Heart left ventricle (tissue), 16 donors: ENCODE results near the gene PBX1. TPM values are rescaled to one million over a fixed set of nuclear protein-coding genes. Genes with fewer than 3 reads are reported as not detected.

Experiments
- ATAC-seq, 4 donors: fragments of 200-7000 bp; cut with Tn5 transposase; one replicate each; pipeline ENCODE4 v1.9.1; 2020 to 2022; ENCODE audit warnings: moderate library complexity in 4 of 4, mild to moderate bottlenecking in 3 of 4, moderate number of reproducible peaks in 1 of 4
- DNase-seq, 5 donors: peaks; one replicate each; pipeline ENCODE4 v3.0.0-alpha.2; 2020
- H3K27ac ChIP-seq, 12 donors: fragments of 200-600 bp; sonication (generic) in 4 of 12; one replicate each; pipeline versions ENCODE4 v1.5.0 to v1.8.0; 2016 to 2022; ENCODE audit warnings: mild to moderate bottlenecking in 2 of 12
- H3K27me3 ChIP-seq, 9 donors: fragments of 200-600 bp; sonication (generic) in 2 of 9; one replicate each; pipeline versions ENCODE4 v1.5.1 to v1.8.0; 2016 to 2022; ENCODE audit warnings: mild to moderate bottlenecking in 3 of 9
- H3K36me3 ChIP-seq, 9 donors: fragments of 200-600 bp; sonication (generic) in 2 of 9; one replicate each; pipeline versions ENCODE4 v1.5.0 to v1.8.0; 2018 to 2022; ENCODE audit warnings: mild to moderate bottlenecking in 2 of 9
- H3K4me1 ChIP-seq, 12 donors: fragments of 200-600 bp; sonication (generic) in 4 of 12; one replicate each; pipeline versions ENCODE4 v1.5.0 to v1.8.0; 2016 to 2022; ENCODE audit warnings: mild to moderate bottlenecking in 3 of 12
- H3K4me3 ChIP-seq, 12 donors: fragments of 200-600 bp; sonication (generic) in 4 of 12; one replicate each; pipeline versions ENCODE4 v1.5.0 to v1.8.0; 2017 to 2022; ENCODE audit warnings: mild to moderate bottlenecking in 9 of 12, moderate library complexity in 4 of 12
- H3K9me3 ChIP-seq, 12 donors: fragments of 200-600 bp; sonication (generic) in 4 of 12; one replicate each; pipeline versions ENCODE4 v1.5.0 to v1.8.0; 2016 to 2022; ENCODE audit warnings: mild to moderate bottlenecking in 1 of 12
- POLR2A ChIP-seq, 2 donors: fragments of 450-650 bp; IDR thresholded peaks; one replicate each; pipeline ENCODE4 v1.6.1; 2017; ENCODE audit warnings: antibody characterized with exemption in 2 of 2, mild to moderate bottlenecking in 2 of 2, moderate library complexity in 2 of 2
- WGBS, 4 donors: extraction: QIAGEN DNeasy Blood & Tissue Kit in 2 of 4; methylation state at CpG; one replicate each; pipeline versions ENCODE4 v1.1.5 to v1.1.7; 2013 to 2018; 5-methylcytosine and 5-hydroxymethylcytosine counted together
- intact Hi-C, 10 donors: fragments of 100-400 bp; cut with DNase I; formaldehyde crosslinking; loops; one replicate each; pipeline versions ENCODE4 v1.11.1 to v1.14.2; 2022
- polyA plus RNA-seq, 2 donors: library from polyadenylated mRNA; stranded (reverse); fragments of 200-250 nt; gene quantifications; one replicate each; pipeline ENCODE4 v1.2.3, GENCODE V29; 2013
- total RNA-seq, 9 donors: library from RNA; depleted of rRNA in 2 of 9; stranded (reverse); fragments of >200 nt in 2 of 9; fragmentation: NEBNext Ultra II Directional in 3 of 9; extraction: Animal tissue kit (Norgen Biotek cat#: 25700) in 3 of 9; gene quantifications; one replicate each; pipeline versions ENCODE4 v1.1.0 to v1.2.4, GENCODE V29; 2016 to 2023
- TF ChIP-seq, protein P1 (sequence below), 12 donors: fragments of 200-600 bp; sonication (generic) in 4 of 12; IDR thresholded peaks; one replicate each; pipeline versions ENCODE4 v1.5.0 to v1.8.0; 2018 to 2022; ENCODE audit warnings: antibody characterized with exemption in 12 of 12, mild to moderate bottlenecking in 5 of 12
- donor health status: ischemic (EF 13 %, LVEDD 7.1; RV severe dilation, severe dysfunction).
- donor health status: healthy with polysubstance abuse.
- donor health status: DM: no; HTN: yes; CAD: no.
- donor health status: DM: no; HTN: no; CAD: no.
- donor health status: ischemic (EF 25% LVEDD 6.9; RV normal size, moderate dysfunction).
- donor health status: ischemic (EF 25% LVEDD 5.7; RV mildly dilated, moderate dysfunction).
- donor health status: healthy.
- donor health status: DM: yes; HTN: yes; CAD: no.
- donor health status: ischemic (EF 35%, LVEDD 5.7; RV mildly dilated, moderate dysfunction).
- donor health status: nonischemic (EF 11% LVEDD 7.7; RV severe dilation, severe dysfunction).
- donor health status: DM: yes; HTN: yes; CAD: no.
- donor health status: PGD.
- donor health status: ischemic (EF 29% LVEDD 5.4; RV normal size, mild dysfunction).
- donor health status: nonischemic (EF 23%, LVEDD 6.1; RV moderate dilation, normal function).

PBX1 gene
- total and polyA plus RNA-seq, 11 donors, result 15.2 to 78.2 (median 59.1) TPM

DNA sequence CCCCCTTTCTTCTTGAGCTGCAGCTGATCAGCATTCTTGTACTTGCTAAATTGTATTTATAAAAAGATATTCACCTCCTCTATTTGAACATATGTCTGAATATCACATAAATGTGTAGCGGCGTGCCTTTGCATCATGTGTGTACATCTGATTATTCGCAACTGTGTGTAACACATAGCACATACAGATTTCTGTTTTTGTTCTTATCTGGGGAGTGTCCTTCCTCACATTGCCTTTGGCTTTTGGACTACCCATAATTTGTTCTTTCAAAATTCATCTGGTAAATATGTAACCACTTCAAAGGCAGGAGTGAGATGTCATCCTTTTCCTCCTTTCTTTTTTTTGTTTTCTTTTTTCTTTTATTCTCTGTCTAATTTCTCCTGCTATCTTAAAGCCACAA, 113.6 kb downstream of the PBX1 start:
- Histone ChIP-seq H3K27ac (no peak overlapping the region), H3K4me3 (no peak overlapping the region), H3K4me1 (peaks cover 0 to 42% (median 11%) of the 10 kb centered on the region in 12 donors), H3K36me3 (no peaks in the 10 kb centered on the region), H3K9me3 (peaks cover 0 to 11% (median 0%) of the 10 kb centered on the region in 12 donors), H3K27me3 (no peaks in the 10 kb centered on the region)
- intact Hi-C loops, result no loop called here
- ATAC-seq, result no peak
- no peak for TF ChIP-seq POLR2A (IDR thresholded peaks at IDR 0.05)
- TF ChIP-seq, protein P1, sequence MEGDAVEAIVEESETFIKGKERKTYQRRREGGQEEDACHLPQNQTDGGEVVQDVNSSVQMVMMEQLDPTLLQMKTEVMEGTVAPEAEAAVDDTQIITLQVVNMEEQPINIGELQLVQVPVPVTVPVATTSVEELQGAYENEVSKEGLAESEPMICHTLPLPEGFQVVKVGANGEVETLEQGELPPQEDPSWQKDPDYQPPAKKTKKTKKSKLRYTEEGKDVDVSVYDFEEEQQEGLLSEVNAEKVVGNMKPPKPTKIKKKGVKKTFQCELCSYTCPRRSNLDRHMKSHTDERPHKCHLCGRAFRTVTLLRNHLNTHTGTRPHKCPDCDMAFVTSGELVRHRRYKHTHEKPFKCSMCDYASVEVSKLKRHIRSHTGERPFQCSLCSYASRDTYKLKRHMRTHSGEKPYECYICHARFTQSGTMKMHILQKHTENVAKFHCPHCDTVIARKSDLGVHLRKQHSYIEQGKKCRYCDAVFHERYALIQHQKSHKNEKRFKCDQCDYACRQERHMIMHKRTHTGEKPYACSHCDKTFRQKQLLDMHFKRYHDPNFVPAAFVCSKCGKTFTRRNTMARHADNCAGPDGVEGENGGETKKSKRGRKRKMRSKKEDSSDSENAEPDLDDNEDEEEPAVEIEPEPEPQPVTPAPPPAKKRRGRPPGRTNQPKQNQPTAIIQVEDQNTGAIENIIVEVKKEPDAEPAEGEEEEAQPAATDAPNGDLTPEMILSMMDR (IDR thresholded peaks at IDR 0.05), result no peak
- 88 to 96% (median 93%) methylated on average over 3 of the region's 3 CpGs for WGBS, 4 donors
- no peak for DNase-seq

DNA sequence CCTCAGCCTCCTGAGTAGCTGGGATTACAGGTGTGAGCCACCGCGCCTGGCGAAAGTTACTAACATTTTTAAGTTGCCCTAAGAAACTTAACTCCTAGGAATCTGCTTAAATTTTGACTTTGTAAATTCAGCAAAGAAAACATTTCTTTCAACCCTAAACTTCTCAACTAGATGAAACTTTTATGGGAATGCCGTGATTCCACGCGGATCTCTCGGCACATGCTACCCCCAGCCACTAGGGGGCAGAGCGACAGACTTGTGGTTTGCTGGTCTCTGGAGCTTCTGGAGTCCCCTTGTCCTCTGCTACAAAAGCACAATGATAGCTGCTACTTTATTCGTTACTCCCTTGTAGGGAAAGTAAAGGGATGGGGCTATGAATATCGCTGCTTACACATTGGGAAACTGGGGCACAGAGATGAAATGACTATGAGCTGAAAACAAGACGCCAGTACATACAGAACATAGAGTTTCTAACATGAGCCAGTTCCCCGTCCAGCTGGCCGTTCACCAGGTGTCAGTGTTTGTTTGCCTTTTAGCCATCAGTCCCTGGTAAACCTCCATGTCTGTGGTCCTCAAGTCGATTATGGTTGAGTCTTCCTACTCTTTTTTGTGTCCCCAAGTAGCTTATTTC, 114.7 kb downstream of the PBX1 start:
- DNase-seq, result no peak
- intact Hi-C loops, result no loop called here
- H3K4me3 ChIP-seq, result no peak overlapping the region
- peaks cover 0 to 11% (median 0%) of the 10 kb centered on the region in 12 donors for H3K9me3 ChIP-seq
- H3K36me3 ChIP-seq, result peaks cover 0 to 4% (median 0%) of the 10 kb centered on the region in 9 donors
- peak overlapping the region in 1 of 12 donors; percentile 27 for H3K27ac ChIP-seq
- no peaks in the 10 kb centered on the region for H3K27me3 ChIP-seq
- peaks cover 0 to 33% (median 10%) of the 10 kb centered on the region in 12 donors for H3K4me1 ChIP-seq
- no peak for ATAC-seq
- TF ChIP-seq, protein P1 (IDR thresholded peaks at IDR 0.05), result peak in 10 of 12 donors; percentile 19 to 46 (median 34)
- no peak for TF ChIP-seq POLR2A (IDR thresholded peaks at IDR 0.05)
- 88 to 93% (median 91%) methylated on average over 14 of the region's 14 CpGs for WGBS, 4 donors

- DNase-seq, result no peak
- Histone ChIP-seq H3K27me3 (no peaks in the 10 kb centered on the region), H3K27ac (no peak overlapping the region), H3K9me3 (no peaks in the 10 kb centered on the region), H3K4me3 (no peak overlapping the region), H3K4me1 (peaks cover 0 to 31% (median 6%) of the 10 kb centered on the region in 12 donors), H3K36me3 (peaks cover 0 to 13% (median 0%) of the 10 kb centered on the region in 9 donors)
- peak in 2 of 4 donors; percentile 20 to 29 for ATAC-seq
- TF ChIP-seq, protein P1 (IDR thresholded peaks at IDR 0.05), result no peak
- TF ChIP-seq POLR2A (IDR thresholded peaks at IDR 0.05), result no peak
- WGBS, 4 donors, result 95 to 98% (median 98%) methylated on average over 4 of the region's 4 CpGs
- intact Hi-C loops, result no loop called here
Observed at GRCh38 chr1:164675342-164675904, 116.4 kb downstream of the PBX1 start.

DNA sequence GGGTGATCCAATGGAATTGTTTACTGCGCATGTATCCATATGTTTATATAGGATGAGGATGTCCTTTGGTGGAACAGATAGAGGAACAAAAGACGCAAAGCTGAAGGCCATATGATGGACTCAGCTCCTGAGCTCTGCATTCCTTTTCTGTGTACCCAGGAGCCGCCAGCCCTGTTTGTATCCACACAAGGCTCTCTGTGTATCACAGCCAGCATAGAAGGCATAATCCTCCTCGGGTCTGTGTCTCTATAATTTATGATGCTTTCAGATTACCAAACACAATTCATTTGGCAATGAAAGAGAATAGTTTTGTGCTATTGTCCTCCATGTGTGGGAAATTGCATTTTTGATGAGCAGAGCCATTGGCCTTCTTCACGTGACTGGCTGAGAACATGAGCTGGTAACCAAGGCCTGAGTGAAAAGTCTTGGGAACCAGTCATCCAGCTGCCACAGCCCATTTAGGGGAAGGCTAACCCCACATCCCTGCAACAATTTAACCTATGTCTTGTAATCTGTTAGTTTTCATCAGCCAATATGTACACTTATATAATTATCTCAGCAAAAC, 119.2 kb downstream of the PBX1 start:
- TF ChIP-seq, protein P1 (IDR thresholded peaks at IDR 0.05), result no peak
- TF ChIP-seq POLR2A (IDR thresholded peaks at IDR 0.05), result no peak
- DNase-seq, result no peak
- Histone ChIP-seq H3K9me3 (no peaks in the 10 kb centered on the region), H3K27ac (no peak overlapping the region), H3K36me3 (peaks cover 0 to 35% (median 0%) of the 10 kb centered on the region in 9 donors), H3K4me3 (no peak overlapping the region), H3K27me3 (no peaks in the 10 kb centered on the region), H3K4me1 (peaks cover 0 to 8% (median 0%) of the 10 kb centered on the region in 12 donors)
- ATAC-seq, result no peak
- WGBS, 4 donors, result 69 to 97% (median 93%) methylated on average over 5 of the region's 5 CpGs
- intact Hi-C loops, result no loop called here
